Measurements from ENCODE around the gene BUD13.

- TF ChIP-seq POLR2A (IDR thresholded peaks at IDR 0.05) = no peak
- no peak for TF ChIP-seq CTCF (IDR thresholded peaks at IDR 0.05)
- no peak for TF ChIP-seq POLR2AphosphoS5 (IDR thresholded peaks at IDR 0.05; ENCODE audit: insufficient read depth in 1 of 2, low read depth in 1 of 2)
Measured at GRCh38 chr11:116771935-116772334, 852 bp downstream of the BUD13 start.

All from vagina (tissue), 2 donors.